ENCODE data around the gene GRIA3.

DNA sequence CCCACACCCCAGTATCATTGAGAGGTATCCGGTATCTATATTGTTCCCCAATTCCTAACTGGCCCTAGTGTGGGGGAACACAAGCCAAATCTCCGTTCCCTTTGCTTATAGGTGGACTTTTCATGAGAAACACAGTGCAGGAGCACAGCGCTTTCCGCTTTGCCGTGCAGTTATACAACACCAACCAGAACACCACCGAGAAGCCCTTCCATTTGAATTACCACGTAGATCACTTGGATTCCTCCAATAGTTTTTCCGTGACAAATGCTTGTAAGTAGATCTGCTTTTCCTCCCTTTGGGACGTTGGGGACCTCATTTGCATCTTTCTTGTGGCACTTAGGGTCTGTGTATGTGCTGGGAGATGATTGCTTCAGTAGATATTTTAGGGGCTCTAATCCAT is 1.6 kb downstream of the GRIA3 start:
- no peak for TF ChIP-seq ZFX (IDR thresholded peaks at IDR 0.05; ENCODE audit: borderline replicate concordance)
- TF ChIP-seq, protein P1, sequence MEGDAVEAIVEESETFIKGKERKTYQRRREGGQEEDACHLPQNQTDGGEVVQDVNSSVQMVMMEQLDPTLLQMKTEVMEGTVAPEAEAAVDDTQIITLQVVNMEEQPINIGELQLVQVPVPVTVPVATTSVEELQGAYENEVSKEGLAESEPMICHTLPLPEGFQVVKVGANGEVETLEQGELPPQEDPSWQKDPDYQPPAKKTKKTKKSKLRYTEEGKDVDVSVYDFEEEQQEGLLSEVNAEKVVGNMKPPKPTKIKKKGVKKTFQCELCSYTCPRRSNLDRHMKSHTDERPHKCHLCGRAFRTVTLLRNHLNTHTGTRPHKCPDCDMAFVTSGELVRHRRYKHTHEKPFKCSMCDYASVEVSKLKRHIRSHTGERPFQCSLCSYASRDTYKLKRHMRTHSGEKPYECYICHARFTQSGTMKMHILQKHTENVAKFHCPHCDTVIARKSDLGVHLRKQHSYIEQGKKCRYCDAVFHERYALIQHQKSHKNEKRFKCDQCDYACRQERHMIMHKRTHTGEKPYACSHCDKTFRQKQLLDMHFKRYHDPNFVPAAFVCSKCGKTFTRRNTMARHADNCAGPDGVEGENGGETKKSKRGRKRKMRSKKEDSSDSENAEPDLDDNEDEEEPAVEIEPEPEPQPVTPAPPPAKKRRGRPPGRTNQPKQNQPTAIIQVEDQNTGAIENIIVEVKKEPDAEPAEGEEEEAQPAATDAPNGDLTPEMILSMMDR (IDR thresholded peaks at IDR 0.05) = no peak
